ENCODE measurements around the gene NAALADL2.

DNA sequence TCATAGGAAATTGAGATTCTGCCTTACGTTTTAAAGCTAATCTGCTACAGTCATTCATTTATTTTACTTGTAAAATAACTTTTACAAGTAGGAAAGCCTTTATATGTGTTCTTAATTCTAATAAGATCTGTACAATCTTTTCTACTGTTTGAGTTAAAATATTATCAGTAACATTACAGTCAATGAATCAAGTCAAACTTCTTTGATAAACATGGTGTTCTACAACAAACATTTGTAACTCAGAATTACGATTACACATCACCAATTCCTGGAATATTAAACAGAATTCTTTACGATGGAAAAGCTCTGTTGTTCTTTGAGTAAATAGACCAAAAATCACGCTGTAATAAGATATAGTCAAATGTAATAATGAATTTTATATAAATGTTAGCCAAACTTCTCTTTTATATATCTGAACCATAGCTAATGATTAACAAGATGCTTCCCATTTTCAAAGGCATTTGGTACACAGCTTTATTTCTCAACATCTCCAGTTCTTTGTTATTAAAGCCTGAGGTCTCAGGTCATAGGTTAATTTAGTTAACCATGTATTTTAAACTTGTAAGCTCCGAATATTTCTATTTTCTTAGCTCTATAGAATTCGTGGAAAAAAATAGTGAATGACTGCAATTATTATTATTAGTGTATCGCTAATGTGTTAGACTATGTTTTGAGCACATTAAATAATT is 232.4 kb downstream of the NAALADL2 start:
- TF ChIP-seq, protein P1, sequence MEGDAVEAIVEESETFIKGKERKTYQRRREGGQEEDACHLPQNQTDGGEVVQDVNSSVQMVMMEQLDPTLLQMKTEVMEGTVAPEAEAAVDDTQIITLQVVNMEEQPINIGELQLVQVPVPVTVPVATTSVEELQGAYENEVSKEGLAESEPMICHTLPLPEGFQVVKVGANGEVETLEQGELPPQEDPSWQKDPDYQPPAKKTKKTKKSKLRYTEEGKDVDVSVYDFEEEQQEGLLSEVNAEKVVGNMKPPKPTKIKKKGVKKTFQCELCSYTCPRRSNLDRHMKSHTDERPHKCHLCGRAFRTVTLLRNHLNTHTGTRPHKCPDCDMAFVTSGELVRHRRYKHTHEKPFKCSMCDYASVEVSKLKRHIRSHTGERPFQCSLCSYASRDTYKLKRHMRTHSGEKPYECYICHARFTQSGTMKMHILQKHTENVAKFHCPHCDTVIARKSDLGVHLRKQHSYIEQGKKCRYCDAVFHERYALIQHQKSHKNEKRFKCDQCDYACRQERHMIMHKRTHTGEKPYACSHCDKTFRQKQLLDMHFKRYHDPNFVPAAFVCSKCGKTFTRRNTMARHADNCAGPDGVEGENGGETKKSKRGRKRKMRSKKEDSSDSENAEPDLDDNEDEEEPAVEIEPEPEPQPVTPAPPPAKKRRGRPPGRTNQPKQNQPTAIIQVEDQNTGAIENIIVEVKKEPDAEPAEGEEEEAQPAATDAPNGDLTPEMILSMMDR (IDR thresholded peaks at IDR 0.05) = no peak
- TF ChIP-seq POLR2A (IDR thresholded peaks at IDR 0.05) = no peak
- no peak for TF ChIP-seq EP300 (IDR thresholded peaks at IDR 0.05)
